PFSK-1 (cell line): ENCODE measurements around the gene ITPKB.

Source experiments
- POLR2AphosphoS5 ChIP-seq: IDR thresholded peaks from 2 replicates; pipeline ENCODE4 v1.6.1; 2012; ENCODE audit warnings: low read depth, mild to moderate bottlenecking, control low read depth, low read length, moderate library complexity
- TAF1 ChIP-seq: IDR thresholded peaks from 2 replicates; pipeline ENCODE4 v1.6.1; 2012; ENCODE audit warnings: low read length, control low read depth, borderline replicate concordance; ENCODE audit not compliant: insufficient read depth
- TF ChIP-seq, protein P1 (sequence below), 2 experiments: IDR thresholded peaks; 2 replicates each; pipeline versions ENCODE4 v1.6.1 to v1.8.0; 2011 to 2012; ENCODE audit warnings: low read depth in 2 of 2, low read length in 2 of 2, control low read depth in 1 of 2, inconsistent platforms in 1 of 2, mild to moderate bottlenecking in 1 of 2, moderate library complexity in 1 of 2; ENCODE audit not compliant: insufficient read depth in 1 of 2

DNA sequence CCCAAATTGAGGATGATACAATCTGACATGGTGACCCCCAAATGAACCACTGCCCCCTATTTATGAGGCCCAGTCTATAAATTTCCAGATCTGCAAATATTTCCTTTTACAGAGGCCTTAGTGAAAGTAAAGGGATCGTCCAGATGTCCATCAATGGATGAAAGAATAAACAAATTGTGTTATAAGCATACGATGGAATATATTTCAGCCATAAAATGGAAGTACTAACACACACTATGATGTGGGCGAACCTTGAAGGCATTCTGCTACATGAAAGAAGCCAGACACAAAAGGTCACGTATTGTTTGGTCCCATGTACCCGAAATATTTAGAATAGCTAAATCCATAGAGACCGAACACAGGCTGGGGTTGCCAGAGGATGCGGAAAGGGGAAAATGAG, 48.6 kb upstream of the ITPKB start:
- TF ChIP-seq TAF1: no peak
- TF ChIP-seq POLR2AphosphoS5: no peak
- TF ChIP-seq, protein P1, sequence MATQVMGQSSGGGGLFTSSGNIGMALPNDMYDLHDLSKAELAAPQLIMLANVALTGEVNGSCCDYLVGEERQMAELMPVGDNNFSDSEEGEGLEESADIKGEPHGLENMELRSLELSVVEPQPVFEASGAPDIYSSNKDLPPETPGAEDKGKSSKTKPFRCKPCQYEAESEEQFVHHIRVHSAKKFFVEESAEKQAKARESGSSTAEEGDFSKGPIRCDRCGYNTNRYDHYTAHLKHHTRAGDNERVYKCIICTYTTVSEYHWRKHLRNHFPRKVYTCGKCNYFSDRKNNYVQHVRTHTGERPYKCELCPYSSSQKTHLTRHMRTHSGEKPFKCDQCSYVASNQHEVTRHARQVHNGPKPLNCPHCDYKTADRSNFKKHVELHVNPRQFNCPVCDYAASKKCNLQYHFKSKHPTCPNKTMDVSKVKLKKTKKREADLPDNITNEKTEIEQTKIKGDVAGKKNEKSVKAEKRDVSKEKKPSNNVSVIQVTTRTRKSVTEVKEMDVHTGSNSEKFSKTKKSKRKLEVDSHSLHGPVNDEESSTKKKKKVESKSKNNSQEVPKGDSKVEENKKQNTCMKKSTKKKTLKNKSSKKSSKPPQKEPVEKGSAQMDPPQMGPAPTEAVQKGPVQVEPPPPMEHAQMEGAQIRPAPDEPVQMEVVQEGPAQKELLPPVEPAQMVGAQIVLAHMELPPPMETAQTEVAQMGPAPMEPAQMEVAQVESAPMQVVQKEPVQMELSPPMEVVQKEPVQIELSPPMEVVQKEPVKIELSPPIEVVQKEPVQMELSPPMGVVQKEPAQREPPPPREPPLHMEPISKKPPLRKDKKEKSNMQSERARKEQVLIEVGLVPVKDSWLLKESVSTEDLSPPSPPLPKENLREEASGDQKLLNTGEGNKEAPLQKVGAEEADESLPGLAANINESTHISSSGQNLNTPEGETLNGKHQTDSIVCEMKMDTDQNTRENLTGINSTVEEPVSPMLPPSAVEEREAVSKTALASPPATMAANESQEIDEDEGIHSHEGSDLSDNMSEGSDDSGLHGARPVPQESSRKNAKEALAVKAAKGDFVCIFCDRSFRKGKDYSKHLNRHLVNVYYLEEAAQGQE (IDR thresholded peaks at IDR 0.05; ENCODE audit: insufficient read depth in 1 of 2, low read depth in 2 of 2, low read length in 2 of 2): no peak
